ENCODE results near the gene ECE1.

Gene ECE1

GRCh38 chr1:21323091-21323490 is 32.8 kb upstream of the ECE1 start:
- DNase-seq: no peak
- no peak overlapping the region for H2AFZ ChIP-seq (ENCODE audit: insufficient read depth, low read length, poor library complexity)
- H3K79me2 ChIP-seq (ENCODE audit: control insufficient read depth, insufficient read depth, low read length, poor library complexity): peaks cover 4% of the 10 kb centered on the region
- no peak overlapping the region for H4K8ac ChIP-seq (ENCODE audit: low read depth, low read length)
- no peak overlapping the region for H2BK5ac ChIP-seq (ENCODE audit: low read depth, low read length, poor library complexity)
- no peak overlapping the region for H2BK12ac ChIP-seq (ENCODE audit: low read length)
- no peak overlapping the region for H3K4me3 ChIP-seq (ENCODE audit: low read depth, low read length)
- no peaks in the 10 kb centered on the region for H3K9me3 ChIP-seq (ENCODE audit: insufficient read depth, low read depth, low read length)
- no peak overlapping the region for H3K27ac ChIP-seq (ENCODE audit: low read depth, low read length)
- no CpG with 5 or more reads among the region's 7 CpGs for WGBS (ENCODE audit: extremely low coverage, insufficient coverage, insufficient read length)
- H3K23ac ChIP-seq (ENCODE audit: low read length): no peak overlapping the region
- peaks cover 18% of the 10 kb centered on the region for H3K79me1 ChIP-seq (ENCODE audit: low read length)
- no peak overlapping the region for H3K4me2 ChIP-seq (ENCODE audit: low read length)
- H2BK120ac ChIP-seq (ENCODE audit: insufficient read depth, low read length, poor library complexity): no peak overlapping the region
- no peak overlapping the region for H3K14ac ChIP-seq (ENCODE audit: low read length)
- H3K18ac ChIP-seq (ENCODE audit: low read length): no peak overlapping the region
- no peaks in the 10 kb centered on the region for H3K27me3 ChIP-seq (ENCODE audit: insufficient read depth, low read length)
- H2AK5ac ChIP-seq (ENCODE audit: low read length): no peak overlapping the region
- H3K9ac ChIP-seq (ENCODE audit: low read length): no peak overlapping the region
- no peak overlapping the region for H4K12ac ChIP-seq (ENCODE audit: low read depth, low read length)
- no peak overlapping the region for H3K4ac ChIP-seq (ENCODE audit: low read depth, low read length)
- H3K36me3 ChIP-seq (ENCODE audit: control insufficient read depth in 1 of 2, insufficient read depth in 2 of 2, low read length in 2 of 2): no peaks in the 10 kb centered on the region
- H3K4me1 ChIP-seq (ENCODE audit: control insufficient read depth in 1 of 2, insufficient read depth in 2 of 2, low read length in 2 of 2): peaks cover 62 to 66% of the 10 kb centered on the region in 2 experiments
- no peak overlapping the region for H4K91ac ChIP-seq (ENCODE audit: low read depth, low read length)

- H4K12ac ChIP-seq (ENCODE audit: low read depth, low read length): no peak overlapping the region
- peaks cover 4% of the 10 kb centered on the region for H3K79me2 ChIP-seq (ENCODE audit: control insufficient read depth, insufficient read depth, low read length, poor library complexity)
- H3K27me3 ChIP-seq (ENCODE audit: insufficient read depth, low read length): no peaks in the 10 kb centered on the region
- no peak overlapping the region for H3K9ac ChIP-seq (ENCODE audit: low read length)
- H3K36me3 ChIP-seq (ENCODE audit: control insufficient read depth in 1 of 2, insufficient read depth in 2 of 2, low read length in 2 of 2): no peaks in the 10 kb centered on the region
- no peak overlapping the region for H4K8ac ChIP-seq (ENCODE audit: low read depth, low read length)
- peak overlapping the region; percentile 47 for H4K91ac ChIP-seq (ENCODE audit: low read depth, low read length)
- no peak overlapping the region for H3K4ac ChIP-seq (ENCODE audit: low read depth, low read length)
- H3K9me3 ChIP-seq (ENCODE audit: insufficient read depth, low read depth, low read length): no peaks in the 10 kb centered on the region
- H3K27ac ChIP-seq (ENCODE audit: low read depth, low read length): no peak overlapping the region
- no peak overlapping the region for H3K4me3 ChIP-seq (ENCODE audit: low read depth, low read length)
- no peak for DNase-seq
- H2BK5ac ChIP-seq (ENCODE audit: low read depth, low read length, poor library complexity): no peak overlapping the region
- no CpG with 5 or more reads among the region's 6 CpGs for WGBS (ENCODE audit: extremely low coverage, insufficient coverage, insufficient read length)
- H2AK5ac ChIP-seq (ENCODE audit: low read length): peak overlapping the region; percentile 8
- peak overlapping the region; percentile 14 for H2BK12ac ChIP-seq (ENCODE audit: low read length)
- peak overlapping the region; percentile 26 for H3K18ac ChIP-seq (ENCODE audit: low read length)
- H3K4me2 ChIP-seq (ENCODE audit: low read length): no peak overlapping the region
- peaks cover 18% of the 10 kb centered on the region for H3K79me1 ChIP-seq (ENCODE audit: low read length)
- H2AFZ ChIP-seq (ENCODE audit: insufficient read depth, low read length, poor library complexity): no peak overlapping the region
- H3K4me1 ChIP-seq (ENCODE audit: control insufficient read depth in 1 of 2, insufficient read depth in 2 of 2, low read length in 2 of 2): peaks cover 62 to 66% of the 10 kb centered on the region in 2 experiments
- no peak overlapping the region for H3K23ac ChIP-seq (ENCODE audit: low read length)
- no peak overlapping the region for H3K14ac ChIP-seq (ENCODE audit: low read length)
- H2BK120ac ChIP-seq (ENCODE audit: insufficient read depth, low read length, poor library complexity): no peak overlapping the region
These were observed 32.4 kb upstream of the ECE1 start for GRCh38 chr1:21322681-21323016.

- Histone ChIP-seq H3K9me3 (ENCODE audit: insufficient read depth, low read depth, low read length) (no peaks in the 10 kb centered on the region), H2AK5ac (ENCODE audit: low read length) (peak overlapping the region; percentile 8), H3K79me1 (ENCODE audit: low read length) (peaks cover 18% of the 10 kb centered on the region), H3K4ac (ENCODE audit: low read depth, low read length) (no peak overlapping the region), H3K4me2 (ENCODE audit: low read length) (no peak overlapping the region), H3K27me3 (ENCODE audit: insufficient read depth, low read length) (no peaks in the 10 kb centered on the region), H4K12ac (ENCODE audit: low read depth, low read length) (no peak overlapping the region), H3K4me1 (ENCODE audit: control insufficient read depth in 1 of 2, insufficient read depth in 2 of 2, low read length in 2 of 2) (peaks cover 57 to 61% of the 10 kb centered on the region in 2 experiments), H4K8ac (ENCODE audit: low read depth, low read length) (no peak overlapping the region), H3K79me2 (ENCODE audit: control insufficient read depth, insufficient read depth, low read length, poor library complexity) (peaks cover 4% of the 10 kb centered on the region), H2BK12ac (ENCODE audit: low read length) (peak overlapping the region; percentile 14), H2BK120ac (ENCODE audit: insufficient read depth, low read length, poor library complexity) (no peak overlapping the region), H3K23ac (ENCODE audit: low read length) (no peak overlapping the region), H3K27ac (ENCODE audit: low read depth, low read length) (no peak overlapping the region), H4K91ac (ENCODE audit: low read depth, low read length) (peak overlapping the region; percentile 47), H3K14ac (ENCODE audit: low read length) (peak overlapping the region; percentile 3), H3K36me3 (ENCODE audit: control insufficient read depth in 1 of 2, insufficient read depth in 2 of 2, low read length in 2 of 2) (no peaks in the 10 kb centered on the region), H2AFZ (ENCODE audit: insufficient read depth, low read length, poor library complexity) (no peak overlapping the region), H3K18ac (ENCODE audit: low read length) (peak overlapping the region; percentile 26), H2BK5ac (ENCODE audit: low read depth, low read length, poor library complexity) (no peak overlapping the region), H3K4me3 (ENCODE audit: low read depth, low read length) (no peak overlapping the region), H3K9ac (ENCODE audit: low read length) (no peak overlapping the region)
- DNase-seq: no peak
- no CpG with 5 or more reads among the region's 9 CpGs for WGBS (ENCODE audit: extremely low coverage, insufficient coverage, insufficient read length)
These were observed 31.9 kb upstream of the ECE1 start for GRCh38 chr1:21321963-21322680.

GRCh38 chr1:21320410-21321108 is 30.3 kb upstream of the ECE1 start:
- Histone ChIP-seq H3K79me1 (ENCODE audit: low read length) (peaks cover 12% of the 10 kb centered on the region), H3K4me2 (ENCODE audit: low read length) (no peak overlapping the region), H2BK120ac (ENCODE audit: insufficient read depth, low read length, poor library complexity) (peak overlapping the region; percentile 60), H3K36me3 (ENCODE audit: control insufficient read depth in 1 of 2, insufficient read depth in 2 of 2, low read length in 2 of 2) (no peaks in the 10 kb centered on the region), H2AK5ac (ENCODE audit: low read length) (peak overlapping the region; percentile 55), H3K18ac (ENCODE audit: low read length) (peak overlapping the region; percentile 75), H3K27ac (ENCODE audit: low read depth, low read length) (no peak overlapping the region), H3K27me3 (ENCODE audit: insufficient read depth, low read length) (no peaks in the 10 kb centered on the region), H3K9me3 (ENCODE audit: insufficient read depth, low read depth, low read length) (no peaks in the 10 kb centered on the region), H3K4me3 (ENCODE audit: low read depth, low read length) (no peak overlapping the region), H2BK5ac (ENCODE audit: low read depth, low read length, poor library complexity) (peak overlapping the region; percentile 49), H2BK12ac (ENCODE audit: low read length) (peak overlapping the region; percentile 81), H3K9ac (ENCODE audit: low read length) (no peak overlapping the region), H4K8ac (ENCODE audit: low read depth, low read length) (peak overlapping the region; percentile 39), H3K79me2 (ENCODE audit: control insufficient read depth, insufficient read depth, low read length, poor library complexity) (peaks cover 1% of the 10 kb centered on the region), H3K14ac (ENCODE audit: low read length) (peak overlapping the region; percentile 61), H3K4ac (ENCODE audit: low read depth, low read length) (peak overlapping the region; percentile 30), H4K91ac (ENCODE audit: low read depth, low read length) (peak overlapping the region; percentile 58), H3K23ac (ENCODE audit: low read length) (no peak overlapping the region), H4K12ac (ENCODE audit: low read depth, low read length) (no peak overlapping the region), H2AFZ (ENCODE audit: insufficient read depth, low read length, poor library complexity) (peak overlapping the region; percentile 66), H3K4me1 (ENCODE audit: control insufficient read depth in 1 of 2, insufficient read depth in 2 of 2, low read length in 2 of 2) (peaks cover 45 to 49% of the 10 kb centered on the region in 2 experiments)
- no peak for DNase-seq
- WGBS (ENCODE audit: extremely low coverage, insufficient coverage, insufficient read length): no CpG with 5 or more reads among the region's 12 CpGs

Measured in trophoblast cell (in vitro differentiated cells and primary cell).